Thyroid gland (tissue), 4 donors: Measurements from ENCODE around the gene TMEM30B. TPM values are rescaled to one million over a fixed set of nuclear protein-coding genes. Genes with fewer than 3 reads are reported as not detected.
A peak's percentile ranks its signal among the peaks of the same experiment; 100 is the strongest.

Experiments used
- DNase-seq, 2 donors: peaks; one replicate each; pipeline ENCODE4 v3.0.0-alpha.2; 2019
- H3K27ac ChIP-seq, 3 donors: fragments of 200-600 bp; sonication (generic); 1 replicate in 2 of 3; 2 replicates in 1 of 3; pipeline ENCODE4 v1.5.1; 2016 to 2019; ENCODE audit warnings: mild to moderate bottlenecking in 1 of 3, moderate library complexity in 1 of 3
- H3K27me3 ChIP-seq: fragments of 200-600 bp; sonication (generic); one replicate; pipeline ENCODE4 v1.5.1; 2019
- H3K36me3 ChIP-seq, 2 donors: fragments of 200-600 bp; sonication (generic); one replicate each; pipeline ENCODE4 v1.5.1; 2016 to 2019
- H3K4me1 ChIP-seq, 2 donors: fragments of 200-600 bp; sonication (generic); one replicate each; pipeline ENCODE4 v1.5.1; 2017 to 2019
- H3K4me3 ChIP-seq, 3 donors: fragments of 200-600 bp; sonication (generic); replicated peaks in 1 of 3; 1 replicate in 2 of 3; 2 replicates in 1 of 3; pipeline ENCODE4 v1.5.1; 2016; ENCODE audit warnings: mild to moderate bottlenecking in 1 of 3
- H3K9me3 ChIP-seq: fragments of 200-600 bp; sonication (generic); one replicate; pipeline ENCODE4 v1.5.1; 2017
- CTCF ChIP-seq, 6 experiments: fragments of 200-600 bp in 3 of 6; fragments of 450-650 bp in 3 of 6; sonication (generic) in 3 of 6; IDR thresholded peaks; one replicate each; pipeline ENCODE4 v1.5.1; 2016 to 2019; ENCODE audit warnings: antibody characterized with exemption in 6 of 6, mild to moderate bottlenecking in 2 of 6, inconsistent platforms in 1 of 6, moderate library complexity in 1 of 6
- POLR2A ChIP-seq, 2 donors: fragments of 450-650 bp; IDR thresholded peaks; one replicate each; pipeline ENCODE4 v1.6.1; 2017; ENCODE audit warnings: antibody characterized with exemption in 2 of 2, mild to moderate bottlenecking in 2 of 2, moderate library complexity in 1 of 2
- WGBS, 2 donors: methylation state at CpG; one replicate each; pipeline ENCODE4 v1.1.5; 2017; 5-methylcytosine and 5-hydroxymethylcytosine counted together
- intact Hi-C: fragments of 100-400 bp; cut with DNase I; formaldehyde crosslinking; loops from one replicate; pipeline ENCODE4 v1.15.1; 2023
- total RNA-seq, 4 donors: library from RNA; depleted of rRNA; stranded (reverse); fragments of >200 nt; gene quantifications; one replicate each; pipeline ENCODE4 v1.2.3, GENCODE V29; 2016

Gene TMEM30B
- total RNA-seq, 4 donors from 2014 or later: 91.0 to 153 (median 124) TPM

GRCh38 chr14:61285364-61285763, 4.2 kb upstream of the TMEM30B start:
- no peak for TF ChIP-seq POLR2A (IDR thresholded peaks at IDR 0.05)
- no peak for TF ChIP-seq CTCF (IDR thresholded peaks at IDR 0.05)
- Histone ChIP-seq H3K4me3 (no peak overlapping the region), H3K27ac (no peak overlapping the region), H3K4me1 (no peaks in the 10 kb centered on the region), H3K9me3 (no peaks in the 10 kb centered on the region), H3K27me3 (no peaks in the 10 kb centered on the region), H3K36me3 (no peaks in the 10 kb centered on the region)
- intact Hi-C loops: no loop called here
- no peak for DNase-seq
- WGBS, 2 donors: 90 to 92% methylated on average over 4 of the region's 4 CpGs

- Histone ChIP-seq H3K9me3 (no peaks in the 10 kb centered on the region), H3K4me1 (peaks cover 0 to 12% of the 10 kb centered on the region in 2 donors), H3K36me3 (no peaks in the 10 kb centered on the region), H3K27me3 (no peaks in the 10 kb centered on the region), H3K4me3 (no peak overlapping the region), H3K27ac (no peak overlapping the region)
- DNase-seq: no peak
- WGBS, 2 donors: 93 to 97% methylated on average over 3 of the region's 3 CpGs
- TF ChIP-seq POLR2A (IDR thresholded peaks at IDR 0.05): no peak
- no peak for TF ChIP-seq CTCF (IDR thresholded peaks at IDR 0.05)
- intact Hi-C loops: no loop called here
Measured at GRCh38 chr14:61284001-61284400, 2.9 kb upstream of the TMEM30B start.

- Histone ChIP-seq H3K27me3 (no peaks in the 10 kb centered on the region), H3K27ac (peak overlapping the region in 1 of 3 donors; percentile 99), H3K4me1 (peaks cover 0 to 23% of the 10 kb centered on the region in 2 donors), H3K36me3 (no peaks in the 10 kb centered on the region), H3K4me3 (no peak overlapping the region), H3K9me3 (no peaks in the 10 kb centered on the region)
- intact Hi-C loops: no loop called here
- no peak for DNase-seq
- TF ChIP-seq POLR2A (IDR thresholded peaks at IDR 0.05) (no peak), CTCF (IDR thresholded peaks at IDR 0.05) (no peak)
- 87 to 91% methylated on average over 2 of the region's 2 CpGs for WGBS, 2 donors
Measured at GRCh38 chr14:61282746-61283145, 1.6 kb upstream of the TMEM30B start.

- Histone ChIP-seq H3K36me3 (no peaks in the 10 kb centered on the region), H3K27me3 (no peaks in the 10 kb centered on the region), H3K27ac (peak overlapping the region; percentile 82 to 99 (median 98)), H3K4me3 (no peak overlapping the region), H3K4me1 (peaks cover 0 to 23% of the 10 kb centered on the region in 2 donors), H3K9me3 (no peaks in the 10 kb centered on the region)
- 63 to 78% methylated on average over 1 of the region's 1 CpG for WGBS, 2 donors
- no peak for DNase-seq
- intact Hi-C loops: no loop called here
- TF ChIP-seq CTCF (IDR thresholded peaks at IDR 0.05): no peak
- TF ChIP-seq POLR2A (IDR thresholded peaks at IDR 0.05): no peak
Measured at GRCh38 chr14:61281948-61282275, 774 bp upstream of the TMEM30B start.

- intact Hi-C loops: no loop called here
- Histone ChIP-seq H3K27ac (peak overlapping the region; percentile 82 to 99 (median 98)), H3K4me1 (peaks cover 0 to 23% of the 10 kb centered on the region in 2 donors), H3K36me3 (no peaks in the 10 kb centered on the region), H3K27me3 (no peaks in the 10 kb centered on the region), H3K9me3 (no peaks in the 10 kb centered on the region), H3K4me3 (peak overlapping the region; percentile 6 to 67 (median 57))
- TF ChIP-seq POLR2A (IDR thresholded peaks at IDR 0.05): peak in 1 of 2 donors; percentile 65
- TF ChIP-seq CTCF (IDR thresholded peaks at IDR 0.05): peak in 5 of 6 experiments; percentile 24 to 56 (median 33)
- peak; percentile 69 to 73 for DNase-seq
- WGBS, 2 donors: 0% methylated on average over 29 of the region's 81 CpGs; no CpG with 5 or more reads in 1 of the 2 donors
Measured at GRCh38 chr14:61280526-61281185, 482 bp downstream of the TMEM30B start.
